Urinary bladder (tissue), 4 donors: Measurements from ENCODE around the gene HIKESHI. TPM values are rescaled to one million over a fixed set of nuclear protein-coding genes. Genes with fewer than 3 reads are reported as not detected.

Experiments
- DNase-seq: peaks from one replicate; pipeline ENCODE4 v3.0.0-alpha.2; 2015; ENCODE audit errors: extremely low spot score
- H3K27ac ChIP-seq: one replicate; pipeline ENCODE4 v1.5.1; 2013; ENCODE audit warnings: low read depth, mild to moderate bottlenecking, moderate library complexity
- H3K36me3 ChIP-seq: one replicate; pipeline ENCODE4 v1.6.1; 2013; ENCODE audit warnings: mild to moderate bottlenecking, moderate library complexity; ENCODE audit not compliant: insufficient read depth
- H3K4me1 ChIP-seq: one replicate; pipeline ENCODE4 v1.6.1; 2013; ENCODE audit warnings: mild to moderate bottlenecking, moderate library complexity; ENCODE audit not compliant: insufficient read depth
- H3K4me3 ChIP-seq: one replicate; pipeline ENCODE4 v1.5.1; 2013; ENCODE audit warnings: low read depth, low read length
- WGBS: extraction: QIAGEN DNeasy Blood & Tissue Kit; methylation state at CpG from one replicate; pipeline ENCODE4 v1.1.7; 2013; 5-methylcytosine and 5-hydroxymethylcytosine counted together
- polyA plus RNA-seq: library from polyadenylated mRNA; stranded (reverse); fragments of 200-250 nt; gene quantifications from one replicate; pipeline ENCODE4 v1.2.3, GENCODE V29; 2013
- total RNA-seq: library from RNA; depleted of rRNA; stranded (reverse); fragments of >200 nt; gene quantifications from one replicate; pipeline ENCODE4 v1.2.3, GENCODE V29; 2014
- donor health status: healthy with polysubstance abuse.
- donor health status: healthy.

The HIKESHI gene
- total and polyA plus RNA-seq, 2 donors, result 54.7 to 60.8 TPM

GRCh38 chr11:86372586-86372985 is 70.5 kb downstream of the HIKESHI start:
- Histone ChIP-seq H3K27ac (no peak overlapping the region), H3K4me3 (no peak overlapping the region), H3K4me1 (no peaks in the 10 kb centered on the region), H3K36me3 (no peaks in the 10 kb centered on the region)
- DNase-seq, result no peak

- 43% methylated on average over 1 of the region's 1 CpG for WGBS
- no peak for DNase-seq
- no peak overlapping the region for H3K27ac ChIP-seq
- H3K4me3 ChIP-seq, result no peak overlapping the region
- no peaks in the 10 kb centered on the region for H3K36me3 ChIP-seq
- H3K4me1 ChIP-seq, result no peaks in the 10 kb centered on the region
Measured at GRCh38 chr11:86374069-86374468, 72.0 kb downstream of the HIKESHI start.

GRCh38 chr11:86374586-86374985 is 72.5 kb downstream of the HIKESHI start, which contains the start of gene CCDC81:
TSS of gene CCDC81 (plus strand) at chr11:86374887. CDS start at chr11:86375164, 277 bp downstream.
- H3K4me3 ChIP-seq, result no peak within 1 kb of the TSS

GRCh38 chr11:86377972-86378371 is 75.9 kb downstream of the HIKESHI start:
- DNase-seq, result no peak
- H3K4me1 ChIP-seq, result no peaks in the 10 kb centered on the region
- H3K4me3 ChIP-seq, result no peak overlapping the region
- no peaks in the 10 kb centered on the region for H3K36me3 ChIP-seq
- no peak overlapping the region for H3K27ac ChIP-seq

More at GRCh38 chr11:86374586-86374985, 72.5 kb downstream of the HIKESHI start, which contains the start of gene CCDC81:
- WGBS, result 9% methylated on average over 25 of the region's 25 CpGs
- H3K4me1 ChIP-seq, result no peaks in the 10 kb centered on the region
- no peak within 1 kb of the TSS for H3K27ac ChIP-seq
- peak; percentile 17 for DNase-seq
- H3K36me3 ChIP-seq, result no peaks in the 10 kb centered on the region

- Histone ChIP-seq H3K4me1 (no peaks in the 10 kb centered on the region), H3K27ac (no peak overlapping the region), H3K36me3 (no peaks in the 10 kb centered on the region), H3K4me3 (no peak overlapping the region)
- DNase-seq, result no peak
- WGBS, result 92% methylated on average over 2 of the region's 2 CpGs
Measured at GRCh38 chr11:86380295-86381059, 78.4 kb downstream of the HIKESHI start.

GRCh38 chr11:86383041-86383955 is 81.3 kb downstream of the HIKESHI start:
- Histone ChIP-seq H3K4me1 (no peaks in the 10 kb centered on the region), H3K4me3 (no peak overlapping the region), H3K36me3 (no peaks in the 10 kb centered on the region), H3K27ac (no peak overlapping the region)
- DNase-seq, result no peak
- WGBS, result 71% methylated on average over 5 of the region's 5 CpGs

- 89% methylated on average over 2 of the region's 2 CpGs for WGBS
- Histone ChIP-seq H3K4me1 (no peaks in the 10 kb centered on the region), H3K36me3 (no peaks in the 10 kb centered on the region), H3K4me3 (no peak overlapping the region), H3K27ac (no peak overlapping the region)
- no peak for DNase-seq
Measured at GRCh38 chr11:86386283-86386682, 84.2 kb downstream of the HIKESHI start.

- H3K4me3 ChIP-seq, result no peak overlapping the region
- DNase-seq, result no peak
- 78% methylated on average over 2 of the region's 2 CpGs for WGBS
- no peaks in the 10 kb centered on the region for H3K36me3 ChIP-seq
- no peaks in the 10 kb centered on the region for H3K4me1 ChIP-seq
- no peak overlapping the region for H3K27ac ChIP-seq
Measured at GRCh38 chr11:86386746-86387145, 84.7 kb downstream of the HIKESHI start.

- no peak for DNase-seq
- no peaks in the 10 kb centered on the region for H3K36me3 ChIP-seq
- no peak overlapping the region for H3K27ac ChIP-seq
- WGBS, result 73% methylated on average over 4 of the region's 4 CpGs
- H3K4me3 ChIP-seq, result no peak overlapping the region
- no peaks in the 10 kb centered on the region for H3K4me1 ChIP-seq
Measured at GRCh38 chr11:86388198-86388597, 86.2 kb downstream of the HIKESHI start.

GRCh38 chr11:86390487-86390886 is 88.4 kb downstream of the HIKESHI start:
- Histone ChIP-seq H3K4me3 (no peak overlapping the region), H3K4me1 (no peaks in the 10 kb centered on the region), H3K36me3 (no peaks in the 10 kb centered on the region), H3K27ac (no peak overlapping the region)
- 90% methylated on average over 3 of the region's 3 CpGs for WGBS
- no peak for DNase-seq

GRCh38 chr11:86395061-86395551 is 93.1 kb downstream of the HIKESHI start:
- WGBS, result 35% methylated on average over 6 of the region's 6 CpGs
- no peaks in the 10 kb centered on the region for H3K4me1 ChIP-seq
- H3K36me3 ChIP-seq, result no peaks in the 10 kb centered on the region
- no peak for DNase-seq
- H3K4me3 ChIP-seq, result no peak overlapping the region
- H3K27ac ChIP-seq, result no peak overlapping the region
